Activated CD8-positive, alpha-beta memory T cell treated with anti-CD3 and anti-CD28 coated beads for 1 hour (primary cell): ENCODE results near the gene UGT1A4.

ENCODE experiments used
- DNase-seq, 2 donors: peaks; one replicate each; pipeline ENCODE4 v3.0.0-alpha.2; 2020; ENCODE audit warnings: low read depth in 1 of 2; ENCODE audit errors: extremely low read depth in 1 of 2

Gene UGT1A4

DNA sequence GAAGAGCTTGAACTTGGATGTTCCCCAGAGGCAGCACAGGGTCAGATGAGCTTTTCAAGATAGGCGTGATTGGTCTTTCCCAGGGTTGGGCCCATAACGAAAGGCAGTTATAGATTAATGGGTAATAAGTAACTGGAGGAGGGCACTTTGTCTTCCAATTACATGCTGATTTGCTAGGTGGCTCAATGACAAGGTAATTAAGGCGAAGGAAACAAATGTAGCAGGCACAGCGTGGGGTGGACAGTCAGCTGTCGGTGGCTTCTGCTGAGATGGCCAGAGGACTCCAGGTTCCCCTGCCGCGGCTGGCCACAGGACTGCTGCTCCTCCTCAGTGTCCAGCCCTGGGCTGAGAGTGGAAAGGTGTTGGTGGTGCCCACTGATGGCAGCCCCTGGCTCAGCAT lies at the start of gene UGT1A4:
UGT1A4 (plus strand) TSS at position 185 of the 400 bp plus-strand sequence; CDS start at position 270, 85 bp downstream.
- DNase-seq, result no peak

DNA sequence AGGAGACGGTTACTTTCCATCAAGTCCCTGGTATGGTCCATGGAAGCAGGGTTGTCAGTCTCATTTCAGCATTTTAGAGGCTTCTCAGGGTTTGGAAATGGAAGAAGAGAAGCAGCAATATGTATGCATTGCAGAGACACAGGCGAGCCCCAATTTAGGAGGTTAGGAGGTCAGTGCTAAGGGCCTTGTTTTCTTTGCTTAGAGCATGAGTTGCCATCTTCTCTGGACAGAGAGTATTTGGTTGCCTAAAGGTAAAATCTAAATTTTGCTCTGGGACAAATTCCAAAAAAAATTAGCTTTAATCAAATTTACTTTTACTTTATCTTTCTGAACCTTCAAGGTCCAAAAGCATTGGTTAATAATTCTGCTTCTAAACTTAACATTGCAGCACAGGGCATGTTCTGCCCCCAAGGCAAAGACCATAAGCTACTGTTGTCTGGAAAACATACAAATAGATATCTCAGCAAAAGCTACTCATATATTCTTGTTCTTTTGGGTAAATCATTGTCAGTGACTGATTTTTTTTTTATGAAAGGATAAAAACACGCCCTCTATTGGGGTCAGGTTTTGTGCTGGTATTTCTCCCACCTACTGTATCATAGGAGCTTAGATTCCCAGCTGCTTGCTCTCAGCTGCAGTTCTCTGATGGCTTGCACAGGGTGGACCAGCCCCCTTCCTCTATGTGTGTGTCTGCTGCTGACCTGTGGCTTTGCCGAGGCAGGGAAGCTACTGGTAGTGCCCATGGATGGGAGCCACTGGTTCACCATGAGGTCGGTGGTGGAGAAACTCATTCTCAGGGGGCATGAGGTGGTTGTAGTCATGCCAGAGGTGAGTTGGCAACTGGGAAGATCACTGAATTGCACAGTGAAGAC lies 47.0 kb upstream of the UGT1A4 start, which contains the start of gene UGT1A9:
UGT1A9 (plus strand) TSS at position 609 of the 872 bp plus-strand sequence; CDS start at position 646, 37 bp downstream.
- DNase-seq, result no peak

DNA sequence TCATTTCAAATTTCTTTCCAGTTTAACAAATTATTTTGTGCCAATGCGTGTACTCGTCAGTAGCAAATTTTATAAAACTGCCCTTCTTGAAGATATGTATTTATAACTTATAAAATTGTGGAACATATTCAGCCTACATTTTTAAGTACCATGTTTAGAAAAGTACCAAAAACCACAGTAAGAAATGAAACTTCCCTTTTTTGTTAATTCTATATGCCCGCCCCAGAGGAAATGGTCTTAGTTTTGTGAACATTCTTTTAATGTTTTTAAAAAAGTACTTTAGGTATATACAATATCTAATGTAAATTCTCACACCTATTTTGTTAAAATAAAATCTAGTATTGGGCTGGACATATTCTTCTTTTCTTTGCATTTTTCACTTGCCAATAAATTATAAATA lies 45.6 kb upstream of the UGT1A4 start:
- DNase-seq, result no peak

DNA sequence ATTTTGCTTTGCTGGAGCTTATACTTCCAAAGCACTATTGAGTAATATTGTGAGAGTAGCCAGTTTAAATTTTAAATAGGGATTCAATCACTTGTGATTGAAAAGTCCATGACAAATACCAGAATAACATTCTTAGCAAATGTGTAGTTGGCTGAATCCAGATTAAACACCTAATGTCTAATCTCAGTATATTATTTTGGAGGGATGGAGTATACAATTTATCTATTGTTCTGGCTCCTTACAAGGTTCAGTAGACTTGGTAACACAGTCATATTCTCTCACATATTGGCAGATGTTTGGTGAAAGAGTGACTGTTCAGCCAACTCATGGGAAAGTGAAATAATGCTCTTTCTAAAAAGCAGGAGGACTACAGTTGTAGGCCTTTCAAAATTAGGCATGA lies 44.6 kb upstream of the UGT1A4 start:
- DNase-seq, result no peak

DNA sequence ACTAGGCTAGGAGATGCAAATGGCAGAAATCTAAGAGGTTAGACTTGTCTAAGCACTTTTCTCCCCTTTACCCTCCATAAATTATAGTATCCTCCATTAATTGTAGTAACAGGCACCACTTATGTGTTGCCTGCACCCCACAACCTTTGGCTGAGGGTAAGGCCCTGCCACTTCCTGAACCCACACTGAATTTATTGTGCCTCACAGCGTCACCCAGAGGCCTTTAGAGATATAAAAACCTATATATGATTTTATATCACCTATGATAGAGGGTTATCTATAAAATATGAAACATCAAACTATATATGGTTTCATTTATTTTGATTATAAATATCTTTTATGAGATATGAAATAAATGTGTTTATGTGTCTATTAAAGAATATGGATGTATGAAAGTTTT lies 44.2 kb upstream of the UGT1A4 start:
- no peak for DNase-seq

DNA sequence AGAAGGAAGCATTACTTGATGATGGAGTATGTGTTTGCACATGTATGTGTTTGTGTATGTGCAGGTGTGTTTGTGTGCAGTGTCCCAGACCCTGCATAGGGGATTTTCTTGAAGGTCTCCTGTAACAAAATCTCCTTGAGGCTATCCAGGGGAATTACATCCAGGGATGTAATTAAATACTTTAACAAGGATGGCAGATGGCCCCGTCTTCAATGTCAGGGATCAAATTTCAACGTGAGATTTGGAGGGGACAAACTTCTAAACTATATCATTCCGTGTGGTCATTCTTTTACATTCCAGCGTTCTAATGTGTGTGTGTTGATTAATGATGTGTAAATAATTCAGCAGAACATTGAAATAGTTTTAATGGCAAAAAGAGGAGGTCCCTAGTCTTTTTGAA lies 43.5 kb upstream of the UGT1A4 start:
- DNase-seq, result no peak

DNA sequence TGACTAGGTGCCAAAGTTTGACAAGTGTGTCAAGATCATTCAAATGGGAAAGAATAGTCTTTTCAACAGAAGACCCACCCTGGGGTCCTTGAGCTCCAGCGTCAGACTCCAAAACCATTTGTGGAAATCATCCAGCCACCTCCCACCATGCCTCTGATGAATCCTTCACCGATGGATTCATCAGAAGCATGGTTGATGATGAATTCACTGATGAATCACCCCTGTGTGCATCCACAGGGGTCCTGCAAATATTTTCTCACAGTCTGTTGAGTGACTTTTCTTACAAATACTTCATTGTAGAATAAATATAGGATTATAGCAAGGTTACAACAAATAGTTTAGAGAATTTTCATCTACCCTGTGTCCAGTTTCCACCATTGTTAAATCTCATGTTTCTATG lies 42.5 kb upstream of the UGT1A4 start:
- no peak for DNase-seq

DNA sequence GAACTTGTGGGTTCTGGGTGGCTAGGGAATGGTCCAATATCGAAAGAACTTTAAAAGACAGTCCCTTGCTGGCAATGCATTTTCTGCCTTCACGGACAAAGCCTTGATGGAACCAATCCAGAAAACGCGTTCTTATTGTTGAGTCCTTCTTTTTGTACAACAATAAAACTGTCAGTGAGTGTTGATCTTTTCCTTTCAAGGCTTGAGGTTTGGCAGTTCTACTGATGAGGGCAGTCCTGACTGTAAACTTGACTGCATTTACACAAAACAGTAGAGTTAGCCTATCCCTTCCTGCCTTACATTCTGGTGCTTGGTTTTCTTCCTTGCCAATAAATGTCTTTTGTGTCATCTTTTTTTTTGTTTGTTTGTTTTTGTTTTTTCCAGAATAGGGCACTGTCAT lies 39.3 kb upstream of the UGT1A4 start:
- no peak for DNase-seq

DNA sequence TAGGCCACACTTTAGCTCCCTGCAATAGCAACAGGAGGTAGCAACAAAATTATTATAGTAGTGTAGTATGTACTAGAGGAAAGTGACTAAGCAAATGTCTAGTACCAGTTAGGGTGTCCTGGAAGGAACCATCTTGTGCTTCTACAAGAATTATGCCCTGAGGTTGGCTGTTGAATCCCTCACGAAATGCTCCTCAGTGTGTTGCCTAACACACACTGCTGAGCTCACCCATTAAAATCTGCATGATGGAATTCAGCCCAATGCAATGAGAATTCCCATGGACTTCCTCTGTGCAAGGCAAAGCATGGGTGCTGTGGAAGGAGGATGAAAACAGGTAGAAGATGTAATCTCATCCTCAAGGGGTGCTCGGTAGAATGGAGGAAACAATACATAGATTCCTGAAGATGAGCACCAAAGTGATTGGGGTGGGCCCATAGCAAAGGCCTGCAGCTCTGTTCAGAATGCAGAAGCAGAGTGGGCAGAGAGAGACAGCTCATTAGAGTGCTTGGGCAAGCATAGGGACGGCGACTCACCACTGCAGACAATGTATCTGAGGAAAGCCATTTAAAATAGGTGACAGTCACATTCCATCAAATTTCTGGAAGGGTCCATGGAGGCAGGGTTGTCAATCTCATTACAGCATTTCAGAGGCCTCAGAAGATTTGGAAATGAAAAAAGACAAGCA lies 38.0 kb upstream of the UGT1A4 start:
- DNase-seq, result no peak

DNA sequence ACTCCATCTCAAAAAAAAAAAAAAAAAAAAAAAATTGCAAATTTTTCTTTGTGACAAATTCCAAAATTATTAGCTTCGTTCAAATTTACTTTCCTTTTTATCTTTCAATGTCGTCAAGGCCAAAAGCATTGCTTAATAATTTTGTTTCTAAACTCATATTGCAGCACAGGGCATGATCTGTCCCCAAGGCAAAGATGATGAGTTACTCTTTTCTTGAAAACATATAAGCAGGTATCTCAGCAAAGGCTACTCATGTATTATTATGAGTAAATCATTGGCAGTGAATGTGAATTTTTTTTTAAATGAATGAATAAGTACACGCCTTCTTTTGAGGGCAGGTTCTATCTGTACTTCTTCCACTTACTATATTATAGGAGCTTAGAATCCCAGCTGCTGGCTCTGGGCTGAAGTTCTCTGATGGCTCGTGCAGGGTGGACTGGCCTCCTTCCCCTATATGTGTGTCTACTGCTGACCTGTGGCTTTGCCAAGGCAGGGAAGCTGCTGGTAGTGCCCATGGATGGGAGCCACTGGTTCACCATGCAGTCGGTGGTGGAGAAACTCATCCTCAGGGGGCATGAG lies 36.9 kb upstream of the UGT1A4 start, which contains the start of gene UGT1A7:
UGT1A7 (plus strand) TSS at position 381 of the 579 bp plus-strand sequence; CDS start at position 418, 37 bp downstream.
- no peak for DNase-seq

DNA sequence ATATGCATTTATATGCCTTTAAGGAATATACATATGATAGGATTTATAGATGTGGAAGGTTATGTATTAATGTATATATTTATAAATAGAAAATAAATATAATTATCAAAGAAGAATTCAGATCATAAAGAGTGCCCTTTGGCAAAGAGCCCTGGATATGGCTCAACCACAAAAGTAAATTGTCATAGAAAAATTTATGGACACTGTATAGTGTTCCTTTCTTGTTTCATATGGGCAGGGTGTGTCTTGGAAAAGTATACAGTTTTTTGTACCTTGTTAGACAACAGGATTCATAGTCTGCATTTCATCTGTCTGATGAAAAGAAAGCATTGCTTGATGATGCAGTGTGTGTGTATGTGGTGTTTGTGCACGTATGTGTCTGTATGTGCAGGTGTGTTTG lies 33.9 kb upstream of the UGT1A4 start:
- DNase-seq, result no peak

DNA sequence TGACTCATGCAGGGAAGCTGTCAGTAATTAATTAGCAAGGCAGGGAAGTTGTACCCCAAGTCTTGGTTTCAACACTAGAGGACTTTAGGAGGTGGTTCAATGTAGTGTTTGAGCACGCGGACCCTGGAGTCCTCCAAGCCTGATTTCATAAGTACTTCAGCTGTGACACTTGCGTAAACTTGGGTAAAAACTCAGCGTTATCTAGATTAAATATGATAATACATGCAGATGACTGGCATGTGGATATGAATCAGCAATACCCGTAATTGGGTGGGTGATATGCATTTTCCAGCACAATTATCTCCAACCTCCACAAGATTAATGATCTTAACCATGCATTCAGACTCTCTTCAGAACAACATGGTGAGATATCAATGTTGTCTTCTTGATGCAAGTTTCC lies 31.6 kb upstream of the UGT1A4 start:
- no peak for DNase-seq

DNA sequence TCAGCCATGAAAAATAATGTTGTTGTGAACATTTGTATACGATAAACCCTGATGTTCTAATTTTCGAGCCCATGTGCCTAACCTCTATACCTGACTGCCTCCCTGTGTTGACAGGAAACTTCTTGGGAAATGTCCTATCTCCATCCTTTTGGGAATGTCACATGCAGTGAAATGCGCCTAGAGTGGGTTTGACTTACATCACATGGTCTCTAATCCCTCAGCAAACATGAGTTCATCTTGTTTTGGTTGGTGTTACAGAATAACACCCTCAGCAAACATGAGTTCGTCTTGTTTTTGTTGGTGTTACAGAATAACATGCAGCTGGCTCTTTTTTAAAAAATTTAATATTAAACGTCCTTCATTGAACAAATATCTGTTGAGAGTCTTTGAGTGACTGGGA lies 30.2 kb upstream of the UGT1A4 start:
- no peak for DNase-seq

DNA sequence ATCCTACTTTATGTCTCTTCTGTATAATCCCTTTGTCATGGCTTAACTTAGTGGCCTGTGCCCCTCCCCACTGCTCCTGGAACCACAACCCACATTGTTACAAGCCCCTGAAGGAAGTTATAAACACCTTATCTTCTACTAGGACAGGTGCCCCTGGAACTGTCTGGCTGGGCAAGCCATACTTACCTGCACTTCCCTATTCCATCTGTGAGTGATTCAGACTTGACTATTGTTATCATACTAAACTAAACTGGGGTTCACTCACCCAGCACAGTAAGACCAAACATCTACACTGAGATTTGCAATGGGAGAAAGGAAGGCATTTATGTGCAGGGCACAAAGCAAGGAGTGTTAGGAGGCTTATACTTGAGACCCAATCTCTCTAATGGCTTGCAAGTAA lies 29.5 kb upstream of the UGT1A4 start:
- DNase-seq, result no peak

DNA sequence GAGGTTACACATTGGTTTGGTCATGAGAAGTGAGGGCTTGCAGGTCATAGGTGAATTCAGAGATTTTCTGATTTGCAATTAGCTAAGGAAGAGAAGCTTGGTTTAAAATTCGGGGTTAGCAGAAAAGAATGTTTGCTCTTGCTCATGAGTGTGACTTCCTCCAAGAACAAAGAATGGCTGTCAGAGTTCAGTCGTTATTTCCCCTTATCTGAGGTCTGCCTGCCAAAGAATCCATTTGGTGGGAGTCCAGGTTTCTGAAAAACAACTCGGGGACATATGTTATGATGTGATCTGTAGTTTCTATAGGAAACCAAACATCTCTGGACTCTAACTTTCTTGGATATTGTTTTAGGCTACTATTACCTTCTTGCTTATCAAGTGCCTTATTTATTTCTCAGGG lies 29.0 kb upstream of the UGT1A4 start:
- no peak for DNase-seq

DNA sequence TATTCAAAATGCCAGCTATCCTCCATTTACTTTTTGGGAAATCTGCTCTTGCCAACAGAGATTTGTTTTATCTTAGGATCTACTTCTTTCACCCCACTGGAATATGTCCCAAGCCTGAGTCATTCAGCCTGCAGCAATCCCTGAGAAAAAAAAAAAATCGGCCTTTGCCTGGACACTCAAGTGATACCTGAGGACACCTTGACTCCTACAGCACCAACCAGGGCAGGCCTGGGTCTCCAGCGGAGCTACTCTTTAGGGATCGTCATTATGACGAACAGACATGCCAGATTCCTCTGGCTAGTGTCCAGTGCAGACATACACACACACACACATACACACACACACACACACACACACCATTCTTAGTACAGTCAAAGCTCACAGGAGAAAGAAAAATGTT lies 28.1 kb upstream of the UGT1A4 start:
- no peak for DNase-seq

DNA sequence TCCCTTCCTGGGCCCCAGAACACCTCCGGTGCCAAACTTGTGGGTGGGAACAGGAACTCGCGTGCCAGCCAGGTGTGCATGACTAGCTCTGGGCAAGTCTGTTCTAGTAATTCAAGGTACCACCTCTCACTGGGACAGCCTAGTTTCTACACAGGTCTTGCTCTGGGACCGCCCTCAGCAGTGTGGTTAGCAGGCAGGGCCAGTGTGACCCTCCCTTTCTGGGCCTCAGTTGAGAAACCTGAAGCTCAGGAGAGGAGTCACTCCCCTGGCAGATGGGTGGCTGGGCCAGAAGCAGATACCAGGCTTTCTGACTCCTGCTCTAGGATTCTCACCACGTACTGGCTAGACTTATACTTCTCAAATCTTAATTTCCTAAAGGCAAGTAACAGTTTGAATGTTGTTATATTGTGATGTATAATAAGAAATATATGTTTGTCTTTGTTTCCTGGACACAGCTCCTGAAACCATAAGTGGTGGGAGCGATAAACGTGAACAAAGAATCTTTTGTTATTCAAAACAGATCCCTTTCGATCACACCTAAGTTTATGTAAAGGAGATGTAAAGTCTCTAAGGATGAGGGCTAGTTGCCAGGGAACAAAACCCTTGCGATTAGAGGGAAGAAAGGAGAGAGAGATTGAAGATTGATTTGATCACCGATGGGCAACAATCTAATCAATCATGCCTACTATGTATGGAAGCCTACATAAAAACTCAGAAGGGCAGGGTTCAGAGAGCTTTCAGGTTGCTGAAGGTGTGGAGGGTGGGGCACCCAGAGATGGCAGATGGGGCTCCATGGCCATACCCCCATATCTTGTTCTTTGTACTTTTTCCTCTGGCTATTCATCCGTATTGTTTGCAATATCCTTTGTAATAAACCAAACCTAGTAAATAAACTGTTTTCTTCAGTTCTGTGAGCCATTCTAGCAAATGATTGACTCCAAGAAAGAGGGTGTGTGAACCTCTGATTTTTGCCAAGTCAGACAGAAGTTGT lies 26.8 kb upstream of the UGT1A4 start:
- no peak for DNase-seq

DNA sequence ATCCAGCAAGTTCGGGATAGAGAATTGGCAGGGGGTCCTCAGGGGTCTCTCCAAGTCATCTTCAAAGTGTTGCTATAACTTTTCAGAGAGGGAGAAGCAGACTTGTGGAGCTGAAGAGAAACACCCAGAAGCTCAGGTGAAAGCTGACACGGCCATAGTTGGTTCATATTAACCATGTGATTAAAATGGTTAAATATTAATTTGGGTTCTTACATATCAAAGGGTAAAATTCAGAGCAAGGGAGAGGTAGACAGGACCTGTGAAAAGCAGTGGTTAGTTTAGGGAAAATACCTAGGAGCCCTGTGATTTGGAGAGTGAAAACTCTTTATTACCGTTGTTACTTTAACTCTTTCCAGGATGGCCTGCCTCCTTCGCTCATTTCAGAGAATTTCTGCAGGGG lies 25.9 kb upstream of the UGT1A4 start, which contains the start of gene UGT1A6:
UGT1A6 (plus strand) TSS at position 243 of the 400 bp plus-strand sequence; CDS start at position 358, 115 bp downstream.
- DNase-seq, result no peak

DNA sequence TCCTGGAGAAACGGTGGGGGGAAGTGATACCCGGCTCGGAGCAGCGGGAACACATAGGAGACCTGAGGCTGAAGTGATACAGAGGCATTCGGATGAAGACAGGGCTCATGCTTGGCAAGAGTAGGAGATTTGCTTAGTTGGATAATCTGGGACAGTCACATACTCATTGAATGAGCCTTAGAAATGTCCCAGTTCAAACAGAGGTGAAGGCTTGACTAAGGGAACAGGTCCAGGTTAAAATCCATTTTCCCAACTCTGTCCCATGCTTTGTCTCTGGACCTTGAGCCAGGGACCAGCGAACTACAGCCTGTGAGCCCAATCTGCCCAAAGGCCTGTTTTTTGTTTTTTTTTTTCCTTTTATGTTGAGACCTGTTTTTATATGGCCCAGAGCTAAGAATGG lies 24.6 kb upstream of the UGT1A4 start:
- DNase-seq, result no peak

DNA sequence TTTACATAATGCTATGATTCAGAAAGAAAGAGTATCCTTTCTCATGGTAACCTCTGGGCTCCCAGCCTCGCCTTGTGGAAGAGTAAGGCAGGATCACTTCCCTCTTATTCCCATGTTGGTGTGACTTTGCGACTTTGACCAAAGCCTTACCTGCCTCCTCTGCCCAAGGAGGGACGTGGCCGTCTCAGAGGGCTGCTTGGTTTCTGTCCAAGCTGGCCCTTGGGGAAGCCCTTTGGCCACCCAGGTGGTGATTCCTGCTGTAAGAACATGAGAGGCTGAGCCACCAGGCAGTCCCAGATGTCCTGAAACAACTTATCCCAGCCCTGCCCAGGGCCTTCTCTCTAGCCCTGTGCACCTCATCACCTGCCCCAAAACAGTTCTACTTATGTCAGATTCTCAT lies 19.8 kb upstream of the UGT1A4 start:
- no peak for DNase-seq
